GM12873 (cell line): Measurements from ENCODE around the gene HOXA3.

Experiments
- TF ChIP-seq, protein P1 (sequence below): IDR thresholded peaks from 2 replicates; pipeline ENCODE4 v1.5.1; 2012; ENCODE audit warnings: low read depth, mild to moderate bottlenecking, moderate library complexity, low read length, control low read depth; ENCODE audit not compliant: insufficient read depth; ENCODE audit errors: missing control alignments

HOXA3 gene

DNA sequence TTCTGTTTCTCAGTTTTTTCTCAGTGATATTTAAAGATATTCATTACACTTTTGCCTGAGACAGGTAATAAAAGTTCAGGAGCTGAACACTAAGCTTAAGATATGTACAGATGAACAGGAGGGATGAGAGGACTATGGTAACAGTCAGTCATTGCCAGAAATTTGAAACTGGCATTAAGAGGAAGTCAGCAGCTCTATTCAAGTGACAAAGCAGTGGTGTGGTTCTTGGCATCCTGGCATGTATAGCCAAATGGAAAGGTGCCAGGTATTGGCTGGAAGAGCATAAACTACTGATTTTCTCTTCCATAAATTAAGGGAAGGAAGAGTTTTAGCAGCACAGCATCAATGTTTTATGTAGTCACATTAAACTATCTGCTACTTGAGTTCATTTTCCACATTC, 79.3 kb downstream of the HOXA3 start:
- TF ChIP-seq, protein P1, sequence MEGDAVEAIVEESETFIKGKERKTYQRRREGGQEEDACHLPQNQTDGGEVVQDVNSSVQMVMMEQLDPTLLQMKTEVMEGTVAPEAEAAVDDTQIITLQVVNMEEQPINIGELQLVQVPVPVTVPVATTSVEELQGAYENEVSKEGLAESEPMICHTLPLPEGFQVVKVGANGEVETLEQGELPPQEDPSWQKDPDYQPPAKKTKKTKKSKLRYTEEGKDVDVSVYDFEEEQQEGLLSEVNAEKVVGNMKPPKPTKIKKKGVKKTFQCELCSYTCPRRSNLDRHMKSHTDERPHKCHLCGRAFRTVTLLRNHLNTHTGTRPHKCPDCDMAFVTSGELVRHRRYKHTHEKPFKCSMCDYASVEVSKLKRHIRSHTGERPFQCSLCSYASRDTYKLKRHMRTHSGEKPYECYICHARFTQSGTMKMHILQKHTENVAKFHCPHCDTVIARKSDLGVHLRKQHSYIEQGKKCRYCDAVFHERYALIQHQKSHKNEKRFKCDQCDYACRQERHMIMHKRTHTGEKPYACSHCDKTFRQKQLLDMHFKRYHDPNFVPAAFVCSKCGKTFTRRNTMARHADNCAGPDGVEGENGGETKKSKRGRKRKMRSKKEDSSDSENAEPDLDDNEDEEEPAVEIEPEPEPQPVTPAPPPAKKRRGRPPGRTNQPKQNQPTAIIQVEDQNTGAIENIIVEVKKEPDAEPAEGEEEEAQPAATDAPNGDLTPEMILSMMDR: no peak

DNA sequence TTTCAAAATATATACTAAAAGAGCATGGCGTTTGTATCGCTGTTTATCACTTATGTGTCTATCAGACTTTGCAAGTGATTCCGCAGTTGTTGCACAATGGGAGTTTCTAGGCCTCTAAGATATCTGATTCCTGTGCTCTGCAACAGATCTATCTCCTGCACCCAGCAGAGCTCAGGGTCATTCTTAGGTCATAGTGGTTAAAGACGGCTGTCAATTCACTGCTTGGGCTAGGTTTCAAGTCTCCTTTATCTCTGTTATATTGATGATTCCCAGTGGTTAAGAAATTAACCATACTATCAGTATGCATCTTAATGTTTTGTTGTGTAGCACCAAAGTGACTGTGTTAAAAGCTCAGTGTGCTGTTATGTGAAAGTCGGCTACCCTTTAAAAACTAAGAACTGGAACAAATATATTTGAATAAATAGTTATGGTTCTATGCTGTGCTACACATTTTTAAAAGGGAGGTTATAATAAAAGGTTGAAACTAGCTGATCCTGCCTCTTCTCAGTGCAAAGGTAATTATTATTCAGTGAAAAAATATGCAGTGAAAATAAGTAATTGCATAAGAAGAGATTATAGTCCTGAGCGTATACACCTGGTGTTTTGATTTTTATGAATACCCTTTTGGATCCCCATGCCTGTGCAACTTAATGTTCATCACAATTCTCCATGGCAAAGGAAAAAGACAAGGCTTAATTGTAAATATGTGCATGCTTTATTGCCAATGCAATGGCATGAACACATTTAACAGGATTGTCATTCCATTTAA, 80.6 kb downstream of the HOXA3 start:
- TF ChIP-seq, protein P1: no peak

DNA sequence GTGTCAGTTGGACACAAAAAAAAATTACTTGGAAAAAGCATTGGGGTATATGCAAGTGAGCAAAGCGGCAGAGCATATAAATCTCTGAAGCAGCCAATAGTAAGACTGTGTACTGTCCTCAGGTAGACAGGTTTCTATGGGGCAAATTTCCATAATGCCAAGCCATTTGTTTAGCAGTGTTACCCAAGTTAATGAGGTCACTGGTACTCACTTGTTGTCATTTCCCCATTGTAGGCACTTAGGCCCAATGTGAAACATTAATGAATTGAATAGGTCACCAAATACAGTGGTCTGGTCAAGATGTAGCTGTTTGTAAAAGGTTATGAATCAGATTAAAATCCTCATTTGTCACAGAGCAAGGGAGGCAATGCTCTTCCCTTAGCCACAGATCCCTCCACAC, 84.1 kb downstream of the HOXA3 start:
- TF ChIP-seq, protein P1: no peak

DNA sequence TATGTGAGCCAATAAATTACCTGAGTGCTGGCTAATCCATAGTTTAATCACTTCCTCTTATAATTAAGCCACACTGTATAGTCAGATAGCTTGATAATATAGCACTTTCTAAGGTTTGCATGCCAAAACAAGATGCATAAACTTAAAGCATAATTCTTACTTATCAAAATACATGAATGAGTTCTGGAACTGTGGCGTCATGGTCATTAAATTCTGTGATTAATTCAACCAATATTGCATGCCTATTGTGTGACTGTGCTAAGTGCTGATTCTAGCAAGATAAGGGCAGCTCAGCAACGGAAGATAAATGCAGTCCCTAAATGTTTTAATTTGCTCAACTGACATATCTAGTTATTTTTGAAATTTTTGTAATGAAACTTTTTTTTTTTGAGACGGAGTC, 86.2 kb downstream of the HOXA3 start:
- TF ChIP-seq, protein P1: no peak

DNA sequence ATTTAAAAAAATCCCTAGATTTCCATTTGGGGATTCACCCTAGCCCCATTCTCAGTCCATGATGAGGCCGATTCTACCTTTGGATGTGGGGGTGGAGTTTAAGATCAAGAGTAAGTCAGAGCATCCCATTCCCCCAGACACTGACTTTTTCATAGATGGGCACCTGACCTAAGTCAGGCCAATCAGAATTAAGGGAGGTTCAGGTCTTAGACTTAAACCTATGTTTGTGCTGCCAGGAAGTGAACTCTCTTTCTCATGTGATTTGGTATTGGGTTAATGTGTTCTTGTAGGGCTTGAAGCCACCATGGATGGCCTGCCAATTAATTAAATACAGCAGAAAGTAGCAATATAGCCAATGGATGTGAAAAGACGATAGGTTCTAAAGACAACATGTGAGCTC, 86.7 kb downstream of the HOXA3 start:
- TF ChIP-seq, protein P1: no peak

DNA sequence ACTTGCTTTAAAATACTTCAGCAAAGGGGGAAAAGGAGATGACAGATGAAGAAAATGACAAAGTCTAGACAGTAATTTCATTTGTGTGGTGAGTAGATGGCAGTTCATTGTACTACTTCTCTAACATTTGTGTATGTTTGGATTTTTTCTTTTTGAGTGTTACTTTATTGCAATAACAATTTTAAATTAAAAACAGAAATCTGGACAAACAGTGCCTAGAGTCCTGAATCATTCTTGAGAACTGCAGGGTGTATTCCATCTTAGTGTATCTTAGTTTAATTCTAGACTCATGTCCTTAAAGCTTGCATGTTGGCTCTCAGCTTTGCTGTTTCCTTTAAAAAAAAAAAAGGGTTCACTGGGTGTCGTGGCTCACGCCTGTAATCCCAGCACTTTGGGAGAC, 87.7 kb downstream of the HOXA3 start:
- TF ChIP-seq, protein P1: no peak

DNA sequence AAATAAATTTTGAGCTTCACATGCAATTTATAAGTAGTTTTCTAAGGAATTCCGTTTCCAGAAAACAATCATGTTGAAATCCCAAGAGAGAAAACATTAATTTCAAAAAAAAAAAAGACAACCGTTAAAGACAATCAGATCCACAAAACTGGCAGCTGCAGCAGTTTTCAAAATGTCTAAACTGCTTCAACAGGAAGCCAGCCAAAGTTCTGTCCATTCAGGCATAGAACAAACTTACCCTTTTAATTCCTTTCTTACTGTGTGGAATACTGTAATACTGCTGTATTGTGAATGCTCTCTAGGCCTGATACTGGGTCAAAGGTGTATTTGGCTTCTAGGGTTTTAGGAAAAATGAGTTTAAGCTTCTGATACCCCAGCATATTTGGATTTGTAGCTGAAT, 88.2 kb downstream of the HOXA3 start:
- TF ChIP-seq, protein P1: no peak
